ENCODE measurements around the gene STX8. TPM values are rescaled to one million over a fixed set of nuclear protein-coding genes. Genes with fewer than 3 reads are reported as not detected.
A peak's percentile ranks its signal among the peaks of the same experiment; 100 is the strongest.
"Not testable (repeated sequence)": the region's sequence is repeated elsewhere in the genome, so short reads cannot be mapped to it uniquely, and the experiment has no call there.

STX8 gene
- total RNA-seq, 8 experiments from 2014 or later, result 44.1 to 98.1 (median 63.8) TPM

GRCh38 chr17:9269350-9270035, 306.1 kb downstream of the STX8 start:
- Histone ChIP-seq H3K4me3 (no peak overlapping the region), H3K4me1 (replicated peaks in 1 of 2) (peaks cover 30 to 35% of the 10 kb centered on the region in 2 donors), H3K27ac (no peak overlapping the region)
- 64 to 94% (median 83%) methylated on average over 2 to 6 of the region's 7 CpGs; no CpG with 5 or more reads in 3 of the 10 experiments for WGBS, 10 experiments
- ATAC-seq (replicated peaks in 6 of 8), result peak in 1 of 8 experiments; percentile 31
- in situ Hi-C loops (cut with MboI; ENCODE audit: low pct_unique_long_range_greater_than_20kb in 2 of 9, low sequenced_read_pairs in 9 of 9, unreplicated experiment in 9 of 9), result loop anchor here in 1 of 9 experiments (25.0 kb wide), 1 partner anchor 268 kb away; no protein-coding TSS in a partner anchor

GRCh38 chr17:9268546-9268945, 307.1 kb downstream of the STX8 start:
- ATAC-seq (replicated peaks in 6 of 8), result no peak
- in situ Hi-C loops (cut with MboI; ENCODE audit: low pct_unique_long_range_greater_than_20kb in 2 of 9, low sequenced_read_pairs in 9 of 9, unreplicated experiment in 9 of 9), result loop anchor here in 1 of 9 experiments (25.0 kb wide), 1 partner anchor 269 kb away; no protein-coding TSS in a partner anchor
- Histone ChIP-seq H3K4me3 (no peak overlapping the region), H3K4me1 (replicated peaks in 1 of 2) (peaks cover 28 to 34% of the 10 kb centered on the region in 2 donors), H3K27ac (no peak overlapping the region)
- WGBS, 10 experiments, result 75 to 100% (median 93%) methylated on average over 1 to 4 of the region's 6 CpGs; no CpG with 5 or more reads in 6 of the 10 experiments

- Histone ChIP-seq H3K27ac (no peak overlapping the region), H3K4me1 (replicated peaks in 1 of 2) (peaks cover 15 to 21% of the 10 kb centered on the region in 2 donors), H3K4me3 (no peak overlapping the region)
- 7 to 97% (median 67%) methylated on average over 1 to 9 of the region's 9 CpGs; no CpG with 5 or more reads in 2 of the 10 experiments for WGBS, 10 experiments
- in situ Hi-C loops (cut with MboI; ENCODE audit: low pct_unique_long_range_greater_than_20kb in 2 of 9, low sequenced_read_pairs in 9 of 9, unreplicated experiment in 9 of 9), result loop anchor here in 1 of 9 experiments (25.0 kb wide), 1 partner anchor 271 kb away; no protein-coding TSS in a partner anchor
- peak in 3 of 8 experiments; percentile 56 to 84 (median 59) for ATAC-seq (replicated peaks in 6 of 8)
Observed at GRCh38 chr17:9266697-9267117, 308.9 kb downstream of the STX8 start.

- 58 to 100% (median 93%) methylated on average over 1 to 7 of the region's 14 CpGs; no CpG with 5 or more reads in 1 of the 10 experiments for WGBS, 10 experiments
- in situ Hi-C loops (cut with MboI; ENCODE audit: low pct_unique_long_range_greater_than_20kb in 2 of 9, low sequenced_read_pairs in 9 of 9, unreplicated experiment in 9 of 9), result loop anchor here in 1 of 9 experiments (25.0 kb wide), 1 partner anchor 271 kb away; no protein-coding TSS in a partner anchor
- no peak for ATAC-seq (replicated peaks in 6 of 8)
- Histone ChIP-seq H3K4me3 (no peak overlapping the region), H3K27ac (no peak overlapping the region), H3K4me1 (replicated peaks in 1 of 2) (peaks cover 18 to 26% of the 10 kb centered on the region in 2 donors)
Observed at GRCh38 chr17:9266031-9266680, 309.5 kb downstream of the STX8 start.

GRCh38 chr17:9261081-9262012, 314.3 kb downstream of the STX8 start:
- in situ Hi-C loops (cut with MboI; ENCODE audit: low pct_unique_long_range_greater_than_20kb in 2 of 9, low sequenced_read_pairs in 9 of 9, unreplicated experiment in 9 of 9), result loop anchor here in 1 of 9 experiments (25.0 kb wide), 1 partner anchor 276 kb away; no protein-coding TSS in a partner anchor
- no peak overlapping the region for H3K4me3 ChIP-seq
- H3K27ac ChIP-seq, result peak overlapping the region; percentile 28 to 50
- peaks cover 20 to 51% of the 10 kb centered on the region in 2 donors for H3K4me1 ChIP-seq (replicated peaks in 1 of 2)
- 70 to 100% (median 86%) methylated on average over 1 to 15 of the region's 24 CpGs for WGBS, 10 experiments
- ATAC-seq (replicated peaks in 6 of 8), result peak in 5 of 8 experiments; percentile 49 to 83 (median 69)

- H3K27ac ChIP-seq, result no peak overlapping the region
- no peak overlapping the region for H3K4me3 ChIP-seq
- ATAC-seq (replicated peaks in 6 of 8), result no peak
- WGBS, 10 experiments, result 33 to 100% (median 74%) methylated on average over 1 to 10 of the region's 10 CpGs; no CpG with 5 or more reads in 3 of the 10 experiments
- peaks cover 24 to 47% of the 10 kb centered on the region in 2 donors for H3K4me1 ChIP-seq (replicated peaks in 1 of 2)
- in situ Hi-C loops (cut with MboI; ENCODE audit: low pct_unique_long_range_greater_than_20kb in 2 of 9, low sequenced_read_pairs in 9 of 9, unreplicated experiment in 9 of 9), result loop anchor here in 1 of 9 experiments (25.0 kb wide), 1 partner anchor 278 kb away; no protein-coding TSS in a partner anchor
Observed at GRCh38 chr17:9259419-9259818, 316.2 kb downstream of the STX8 start.

- peak in 4 of 8 experiments; percentile 25 to 65 (median 43) for ATAC-seq (replicated peaks in 6 of 8)
- H3K27ac ChIP-seq, result no peak overlapping the region
- H3K4me1 ChIP-seq (replicated peaks in 1 of 2), result peaks cover 24 to 47% of the 10 kb centered on the region in 2 donors
- in situ Hi-C loops (cut with MboI; ENCODE audit: low pct_unique_long_range_greater_than_20kb in 2 of 9, low sequenced_read_pairs in 9 of 9, unreplicated experiment in 9 of 9), result loop anchor here in 1 of 9 experiments (25.0 kb wide), 1 partner anchor 279 kb away; no protein-coding TSS in a partner anchor
- WGBS, 10 experiments, result 33 to 93% (median 80%) methylated on average over 1 to 13 of the region's 15 CpGs; no CpG with 5 or more reads in 1 of the 10 experiments
- no peak overlapping the region for H3K4me3 ChIP-seq
Observed at GRCh38 chr17:9258115-9259015, 317.3 kb downstream of the STX8 start.

- not testable (repeated sequence) for H3K27ac ChIP-seq; H3K4me3 ChIP-seq; ATAC-seq (replicated peaks in 6 of 8)
- H3K4me1 ChIP-seq (replicated peaks in 1 of 2), result peaks cover 24 to 47% of the 10 kb centered on the region in 2 donors
- in situ Hi-C loops (cut with MboI; ENCODE audit: low pct_unique_long_range_greater_than_20kb in 2 of 9, low sequenced_read_pairs in 9 of 9, unreplicated experiment in 9 of 9), result loop anchor here in 1 of 9 experiments (25.0 kb wide), 1 partner anchor 280 kb away; no protein-coding TSS in a partner anchor
- WGBS, 10 experiments, result 80 to 100% (median 92%) methylated on average over 2 to 7 of the region's 9 CpGs; no CpG with 5 or more reads in 3 of the 10 experiments
Observed at GRCh38 chr17:9257630-9257965, 318.0 kb downstream of the STX8 start.

- H3K27ac ChIP-seq, result no peak overlapping the region
- peaks cover 22 to 44% of the 10 kb centered on the region in 2 donors for H3K4me1 ChIP-seq (replicated peaks in 1 of 2)
- ATAC-seq (replicated peaks in 6 of 8), result peak in 3 of 8 experiments; percentile 25 to 40 (median 33)
- in situ Hi-C loops (cut with MboI; ENCODE audit: low pct_unique_long_range_greater_than_20kb in 2 of 9, low sequenced_read_pairs in 9 of 9, unreplicated experiment in 9 of 9), result loop anchor here in 1 of 9 experiments (25.0 kb wide), 1 partner anchor 280 kb away; no protein-coding TSS in a partner anchor
- no peak overlapping the region for H3K4me3 ChIP-seq
- WGBS, 10 experiments, result 7 to 95% (median 78%) methylated on average over 3 to 14 of the region's 19 CpGs; no CpG with 5 or more reads in 1 of the 10 experiments
Observed at GRCh38 chr17:9256751-9257629, 318.6 kb downstream of the STX8 start.

- in situ Hi-C loops (cut with MboI; ENCODE audit: low pct_unique_long_range_greater_than_20kb in 2 of 9, low sequenced_read_pairs in 9 of 9, unreplicated experiment in 9 of 9), result loop anchor here in 1 of 9 experiments (25.0 kb wide), 1 partner anchor 281 kb away; no protein-coding TSS in a partner anchor
- 58 to 100% (median 82%) methylated on average over 1 to 6 of the region's 6 CpGs; no CpG with 5 or more reads in 2 of the 10 experiments for WGBS, 10 experiments
- Histone ChIP-seq H3K4me1 (replicated peaks in 1 of 2) (peaks cover 15 to 38% of the 10 kb centered on the region in 2 donors), H3K27ac (no peak overlapping the region), H3K4me3 (no peak overlapping the region)
- ATAC-seq (replicated peaks in 6 of 8), result no peak
Observed at GRCh38 chr17:9256361-9256750, 319.3 kb downstream of the STX8 start.
